ENCODE data around the gene HES2.
"Not testable (repeated sequence)": the region's sequence is repeated elsewhere in the genome, so short reads cannot be mapped to it uniquely, and the experiment has no call there.

Gene HES2

DNA sequence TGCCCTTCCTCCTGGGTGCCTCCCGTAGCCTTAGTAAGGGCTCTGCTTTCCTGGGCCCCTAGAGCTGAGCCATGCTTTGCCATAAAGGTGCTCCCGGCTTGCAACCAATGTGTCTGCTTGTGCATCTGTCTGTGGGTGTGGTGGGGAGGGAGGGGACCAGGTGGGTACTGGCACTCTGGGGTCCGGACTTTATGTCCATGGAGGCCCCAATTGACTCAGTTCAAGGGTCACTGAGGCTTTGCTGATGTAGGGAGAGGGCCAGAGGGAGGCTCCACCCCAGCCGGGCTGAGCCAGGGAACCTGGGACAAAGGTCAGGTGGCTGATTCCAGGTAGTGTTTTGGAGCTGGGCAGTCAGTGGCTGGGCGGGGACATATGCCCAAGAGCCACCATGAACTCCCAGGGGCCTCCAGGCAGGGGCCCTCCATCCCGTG, 31.2 kb upstream of the HES2 start:
- TF ChIP-seq, protein P1, sequence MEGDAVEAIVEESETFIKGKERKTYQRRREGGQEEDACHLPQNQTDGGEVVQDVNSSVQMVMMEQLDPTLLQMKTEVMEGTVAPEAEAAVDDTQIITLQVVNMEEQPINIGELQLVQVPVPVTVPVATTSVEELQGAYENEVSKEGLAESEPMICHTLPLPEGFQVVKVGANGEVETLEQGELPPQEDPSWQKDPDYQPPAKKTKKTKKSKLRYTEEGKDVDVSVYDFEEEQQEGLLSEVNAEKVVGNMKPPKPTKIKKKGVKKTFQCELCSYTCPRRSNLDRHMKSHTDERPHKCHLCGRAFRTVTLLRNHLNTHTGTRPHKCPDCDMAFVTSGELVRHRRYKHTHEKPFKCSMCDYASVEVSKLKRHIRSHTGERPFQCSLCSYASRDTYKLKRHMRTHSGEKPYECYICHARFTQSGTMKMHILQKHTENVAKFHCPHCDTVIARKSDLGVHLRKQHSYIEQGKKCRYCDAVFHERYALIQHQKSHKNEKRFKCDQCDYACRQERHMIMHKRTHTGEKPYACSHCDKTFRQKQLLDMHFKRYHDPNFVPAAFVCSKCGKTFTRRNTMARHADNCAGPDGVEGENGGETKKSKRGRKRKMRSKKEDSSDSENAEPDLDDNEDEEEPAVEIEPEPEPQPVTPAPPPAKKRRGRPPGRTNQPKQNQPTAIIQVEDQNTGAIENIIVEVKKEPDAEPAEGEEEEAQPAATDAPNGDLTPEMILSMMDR (IDR thresholded peaks at IDR 0.05; ENCODE audit: low read depth, low read length, missing control alignments) = no peak
- no peak for DNase-seq (ENCODE audit: extremely low read depth, low read depth)

DNA sequence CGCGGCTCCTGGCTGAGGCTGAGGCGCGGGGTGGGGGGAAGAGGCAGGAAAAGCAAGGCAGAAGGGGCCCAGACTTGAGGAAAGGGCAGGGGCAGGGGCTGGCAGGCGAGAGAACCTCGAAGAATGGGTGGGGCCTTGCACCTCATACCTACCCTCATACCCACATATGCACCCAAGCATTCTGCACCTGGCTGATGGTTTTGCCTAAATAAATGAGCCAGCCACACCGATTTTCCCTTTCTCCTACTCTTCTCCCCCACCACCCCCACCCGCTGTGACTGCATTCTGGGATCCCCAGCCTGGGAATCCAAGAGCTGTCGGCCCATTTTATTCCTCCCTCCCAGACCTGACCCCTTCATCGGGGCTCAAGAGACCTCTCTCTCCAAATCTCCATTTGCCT, 30.8 kb upstream of the HES2 start:
- not testable (repeated sequence) for DNase-seq (ENCODE audit: extremely low read depth, low read depth)

More for the DNA sequence above, 31.2 kb upstream of the HES2 start:
- H3K4me3 ChIP-seq (replicated peaks; ENCODE audit: low read depth, low read length) = no peak overlapping the region

DNA sequence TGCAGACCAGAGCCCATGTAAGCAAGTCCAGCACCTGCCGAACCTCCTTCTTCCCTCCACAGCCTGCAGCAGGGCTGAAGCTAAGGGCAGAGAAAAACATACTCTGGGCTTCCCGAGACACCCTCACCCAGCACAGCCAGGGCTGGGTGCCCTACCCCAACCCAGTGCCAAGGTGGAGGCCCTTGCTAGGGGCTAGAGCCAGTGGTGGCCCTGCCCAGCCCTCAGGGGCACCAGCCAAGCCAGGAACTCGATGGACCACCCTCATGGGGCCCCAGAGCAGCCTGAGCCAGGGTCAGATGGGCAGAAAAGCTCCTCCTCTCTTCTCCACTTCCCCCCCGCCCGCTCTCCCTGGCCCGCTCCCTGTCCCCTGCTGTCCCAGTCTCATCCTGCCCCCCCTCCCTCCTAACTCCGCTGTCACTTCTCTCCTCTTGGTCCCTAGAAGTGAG, 30.3 kb upstream of the HES2 start:
- DNase-seq (ENCODE audit: extremely low read depth, low read depth) = no peak
- no peak overlapping the region for H3K4me3 ChIP-seq (replicated peaks; ENCODE audit: low read depth, low read length)
- TF ChIP-seq, protein P1 (IDR thresholded peaks at IDR 0.05; ENCODE audit: low read depth, low read length, missing control alignments) = no peak

More for the DNA sequence above, 30.8 kb upstream of the HES2 start:
- H3K4me3 ChIP-seq (replicated peaks; ENCODE audit: low read depth, low read length) = not testable (repeated sequence)

DNA sequence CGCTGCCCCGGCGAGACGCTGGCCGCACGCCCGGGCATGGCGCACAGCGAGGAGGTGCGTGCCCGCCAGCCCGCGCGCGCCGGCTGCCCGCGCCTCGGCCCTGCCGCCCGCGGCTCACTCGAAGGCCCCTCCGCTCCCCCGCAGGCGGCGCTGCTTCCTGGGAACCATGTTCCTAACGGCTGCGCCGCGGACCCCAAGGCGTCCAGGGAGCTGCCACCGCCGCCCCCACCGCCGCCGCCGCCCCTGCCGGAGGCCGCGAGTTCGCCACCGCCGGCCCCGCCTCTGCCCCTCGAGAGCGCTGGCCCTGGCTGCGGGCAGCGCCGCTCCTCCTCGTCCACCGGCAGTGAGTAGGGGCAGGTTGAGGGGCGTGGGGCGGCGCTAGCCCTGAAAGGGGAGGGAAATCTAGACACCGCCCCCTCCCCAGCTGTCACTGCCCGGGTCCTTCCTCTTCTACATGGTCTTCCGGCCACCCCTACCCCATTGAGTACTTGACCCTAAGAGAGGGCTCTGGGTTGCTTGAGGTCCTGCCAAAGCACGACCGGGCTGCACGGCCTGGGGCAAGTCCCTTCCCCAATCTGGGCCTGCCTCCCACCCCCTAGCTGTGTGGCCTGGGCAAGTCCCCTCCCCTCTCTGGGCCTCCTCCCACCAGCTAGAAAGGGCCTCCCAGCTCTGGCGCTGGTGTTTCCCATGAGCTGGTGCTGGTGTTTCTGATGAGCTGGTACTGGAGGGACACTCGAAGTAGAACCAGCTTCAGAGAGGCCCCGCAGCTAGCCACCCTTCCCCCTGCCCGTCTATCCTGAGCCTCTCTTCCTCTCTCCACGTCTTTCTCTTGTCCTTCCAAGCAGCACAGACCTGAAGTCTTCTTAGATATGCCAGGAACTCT, 29.3 kb upstream of the HES2 start:
- no peak overlapping the region for H3K4me3 ChIP-seq (replicated peaks; ENCODE audit: low read depth, low read length)
- TF ChIP-seq, protein P1 (IDR thresholded peaks at IDR 0.05; ENCODE audit: low read depth, low read length, missing control alignments) = no peak
- no peak for DNase-seq (ENCODE audit: extremely low read depth, low read depth)

DNA sequence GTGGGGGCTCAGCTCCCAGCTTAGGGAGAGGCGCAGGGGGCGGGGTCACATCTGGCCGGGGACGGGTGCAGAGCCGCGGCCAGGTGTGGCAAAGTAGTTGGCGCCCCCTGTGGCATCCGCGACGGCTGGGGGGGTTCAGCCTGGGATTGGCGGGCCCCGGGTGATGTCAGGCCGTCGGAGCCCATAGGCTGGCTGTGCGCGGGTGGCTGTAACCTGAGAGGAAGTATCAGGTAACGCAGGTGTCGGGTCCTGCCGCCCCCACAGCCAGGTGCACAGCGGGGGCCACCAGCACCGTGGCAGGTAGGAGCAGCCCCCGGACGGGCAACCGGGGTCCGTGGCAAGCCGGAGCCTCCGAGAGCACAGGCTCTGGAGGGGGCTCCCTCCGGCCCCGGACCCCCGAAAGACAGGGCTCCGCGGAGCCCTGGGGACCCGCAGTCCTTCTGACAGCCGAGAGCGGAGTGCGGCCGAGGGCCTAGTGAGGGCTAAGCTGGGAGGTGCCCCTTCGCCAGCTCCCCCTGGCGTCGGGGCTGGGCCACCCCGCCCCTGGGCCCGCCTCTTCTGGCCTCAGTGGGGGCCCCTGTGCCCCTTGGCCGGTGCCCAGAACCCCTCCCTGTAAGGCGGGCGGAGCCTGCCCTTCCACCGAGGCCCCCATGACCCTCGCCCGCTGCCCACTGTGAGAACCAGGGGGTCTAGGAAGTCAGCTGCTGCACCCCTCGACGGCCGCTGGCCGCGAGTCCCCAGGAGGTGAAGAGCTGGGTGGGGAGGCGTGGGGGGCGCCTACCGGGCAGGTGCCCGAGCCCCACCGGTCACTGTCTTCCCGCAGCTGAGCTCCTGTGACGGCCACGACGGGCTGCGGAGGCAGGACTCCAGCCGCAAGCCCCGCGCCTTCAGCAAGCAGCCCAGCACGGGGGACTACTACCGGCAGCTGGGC, 28.4 kb upstream of the HES2 start:
- no peak for DNase-seq (ENCODE audit: extremely low read depth, low read depth)
- H3K4me3 ChIP-seq (replicated peaks; ENCODE audit: low read depth, low read length) = no peak overlapping the region

DNA sequence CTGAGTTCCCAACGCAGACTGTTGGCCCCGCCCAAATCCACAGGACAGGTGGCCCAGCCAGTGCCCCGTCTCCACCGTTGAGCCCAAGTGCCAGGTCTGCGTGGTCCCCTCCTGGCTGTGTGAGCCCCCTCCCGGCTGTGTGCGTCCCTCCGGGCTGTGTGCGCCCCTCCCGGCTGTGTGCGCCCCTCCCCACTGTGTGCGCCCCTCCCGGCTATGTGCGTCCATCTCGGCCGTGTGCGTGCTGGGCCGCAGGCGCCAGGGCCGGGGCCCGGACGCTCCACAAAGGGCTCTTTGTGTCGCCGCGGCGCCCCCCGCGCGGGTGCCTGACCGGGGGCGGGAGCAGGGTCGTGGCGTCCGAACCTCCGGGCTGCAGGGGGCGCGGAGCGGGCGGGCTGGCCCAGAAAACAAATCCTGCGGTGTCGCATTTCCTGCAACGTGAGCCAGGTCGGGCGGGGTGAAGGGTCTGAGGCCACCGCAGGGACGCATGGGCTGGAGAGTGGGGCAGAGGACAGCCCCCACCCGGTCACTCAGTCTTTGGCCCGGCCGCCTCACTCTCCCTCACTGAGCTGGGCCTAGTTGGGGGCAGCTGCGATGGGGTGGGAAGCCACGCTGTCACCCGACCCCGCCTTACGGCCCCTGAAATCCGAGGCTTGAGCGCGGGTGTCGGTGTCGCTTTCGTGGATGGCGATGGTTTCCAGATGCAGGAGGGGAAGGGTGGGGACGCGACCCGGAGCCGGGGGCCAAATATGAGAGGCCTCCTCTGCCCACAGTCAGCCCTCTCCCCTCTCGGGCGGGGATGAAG, 27.5 kb upstream of the HES2 start:
- no peak overlapping the region for H3K4me3 ChIP-seq (replicated peaks; ENCODE audit: low read depth, low read length)
- no peak for DNase-seq (ENCODE audit: extremely low read depth, low read depth)

More for the DNA sequence above, 28.4 kb upstream of the HES2 start:
- TF ChIP-seq, protein P1 (IDR thresholded peaks at IDR 0.05; ENCODE audit: low read depth, low read length, missing control alignments) = no peak

More for the DNA sequence above, 27.5 kb upstream of the HES2 start:
- TF ChIP-seq, protein P1 (IDR thresholded peaks at IDR 0.05; ENCODE audit: low read depth, low read length, missing control alignments) = no peak
